GM18867 (cell line): ENCODE results near the gene PFKFB3.
"Not testable (repeated sequence)": the region's sequence is repeated elsewhere in the genome, so short reads cannot be mapped to it uniquely, and the experiment has no call there.

Source experiments
- ATAC-seq: cut with Tn5 transposase; IDR thresholded peaks from one replicate; pipeline ENCODE4 v1.9.1; 2021; ENCODE audit warnings: mild to moderate bottlenecking, moderate library complexity; ENCODE audit not compliant: unreplicated experiment

Gene PFKFB3

GRCh38 chr10:6201516-6201975 is 1.2 kb upstream of the PFKFB3 start:
- ATAC-seq, result peak; percentile 45

- no peak for ATAC-seq
These were observed 541 bp upstream of the PFKFB3 start for GRCh38 chr10:6202098-6202683.

GRCh38 chr10:6203331-6204062 is 765 bp downstream of the PFKFB3 start:
- peak; percentile 49 for ATAC-seq

GRCh38 chr10:6204063-6204340 is 1.3 kb downstream of the PFKFB3 start:
- no peak for ATAC-seq

GRCh38 chr10:6204341-6205191 is 1.8 kb downstream of the PFKFB3 start:
- no peak for ATAC-seq

- not testable (repeated sequence) for ATAC-seq
These were observed 3.8 kb downstream of the PFKFB3 start for GRCh38 chr10:6206486-6206885.

- no peak for ATAC-seq
These were observed 4.9 kb downstream of the PFKFB3 start for GRCh38 chr10:6207658-6208057.

- ATAC-seq, result no peak
These were observed 6.1 kb downstream of the PFKFB3 start for GRCh38 chr10:6208799-6209235.

GRCh38 chr10:6211341-6211670 is 8.6 kb downstream of the PFKFB3 start:
- ATAC-seq, result no peak

GRCh38 chr10:6211671-6212635 is 9.2 kb downstream of the PFKFB3 start:
- ATAC-seq, result no peak

- ATAC-seq, result no peak
These were observed 10.1 kb downstream of the PFKFB3 start for GRCh38 chr10:6212806-6213205.

GRCh38 chr10:6213257-6213905 is 10.6 kb downstream of the PFKFB3 start:
- no peak for ATAC-seq

GRCh38 chr10:6213908-6214307 is 11.2 kb downstream of the PFKFB3 start:
- ATAC-seq, result no peak

GRCh38 chr10:6214612-6215011 is 11.9 kb downstream of the PFKFB3 start:
- no peak for ATAC-seq

- ATAC-seq, result no peak
These were observed 12.5 kb downstream of the PFKFB3 start for GRCh38 chr10:6215241-6215640.

- no peak for ATAC-seq
These were observed 13.2 kb downstream of the PFKFB3 start for GRCh38 chr10:6215683-6216484.

GRCh38 chr10:6216916-6217315 is 14.2 kb downstream of the PFKFB3 start:
- ATAC-seq, result no peak

GRCh38 chr10:6217611-6218010 is 14.9 kb downstream of the PFKFB3 start:
- no peak for ATAC-seq

- ATAC-seq, result no peak
These were observed 16.2 kb downstream of the PFKFB3 start for GRCh38 chr10:6218692-6219493.
